Sigmoid colon (tissue), 7 donors: ENCODE results near the gene MYO1C. TPM values are rescaled to one million over a fixed set of nuclear protein-coding genes. Genes with fewer than 3 reads are reported as not detected.
"Not testable (repeated sequence)": the region's sequence is repeated elsewhere in the genome, so short reads cannot be mapped to it uniquely, and the experiment has no call there.

ENCODE experiments used
- DNase-seq: peaks from one replicate; pipeline ENCODE4 v3.0.0-alpha.2; 2019
- H3K27ac ChIP-seq, 4 donors: fragments of 200-600 bp; sonication (generic); one replicate each; pipeline ENCODE4 v1.5.1; 2016 to 2019; ENCODE audit warnings: mild to moderate bottlenecking in 1 of 4
- H3K27me3 ChIP-seq, 3 donors: fragments of 200-600 bp; sonication (generic); one replicate each; pipeline ENCODE4 v1.5.1; 2019; ENCODE audit warnings: mild to moderate bottlenecking in 1 of 3
- H3K36me3 ChIP-seq, 4 donors: fragments of 200-600 bp; sonication (generic); one replicate each; pipeline ENCODE4 v1.5.1; 2016 to 2019
- H3K4me1 ChIP-seq, 4 donors: fragments of 200-600 bp; sonication (generic); one replicate each; pipeline ENCODE4 v1.5.1; 2017 to 2019
- H3K4me3 ChIP-seq, 4 donors: fragments of 200-600 bp; sonication (generic); one replicate each; pipeline ENCODE4 v1.5.1; 2017 to 2019; ENCODE audit warnings: mild to moderate bottlenecking in 2 of 4, moderate library complexity in 1 of 4
- H3K9me3 ChIP-seq, 4 donors: fragments of 200-600 bp in 3 of 4; sonication (generic) in 3 of 4; one replicate each; pipeline versions ENCODE4 v1.5.1 to v1.6.1; 2013 to 2019
- CTCF ChIP-seq, 4 experiments: fragments of 450-650 bp in 3 of 4; fragments of 200-600 bp in 1 of 4; IDR thresholded peaks; one replicate each; pipeline ENCODE4 v1.5.1; 2016 to 2019; ENCODE audit warnings: antibody characterized with exemption in 4 of 4, mild to moderate bottlenecking in 3 of 4, moderate library complexity in 2 of 4
- EP300 ChIP-seq, 4 donors: sonication (generic); formaldehyde crosslinking; IDR thresholded peaks; one replicate each; pipeline ENCODE4 v1.6.1; 2017; ENCODE audit warnings: antibody characterized with exemption in 4 of 4
- POLR2A ChIP-seq, 2 donors: fragments of 450-650 bp; IDR thresholded peaks; one replicate each; pipeline ENCODE4 v1.6.1; 2016; ENCODE audit warnings: antibody characterized with exemption in 2 of 2, mild to moderate bottlenecking in 2 of 2, moderate library complexity in 2 of 2
- POLR2AphosphoS5 ChIP-seq, 4 donors: sonication (generic); formaldehyde crosslinking; IDR thresholded peaks; one replicate each; pipeline ENCODE4 v1.6.1; 2017; ENCODE audit warnings: antibody characterized with exemption in 4 of 4
- WGBS, 2 donors: extraction: QIAGEN DNeasy Blood & Tissue Kit; methylation state at CpG; one replicate each; pipeline ENCODE4 v1.1.7; 2013; 5-methylcytosine and 5-hydroxymethylcytosine counted together
- intact Hi-C: fragments of 100-400 bp; cut with DNase I; formaldehyde crosslinking; loops from one replicate; pipeline ENCODE4 v1.15.1; 2023
- polyA plus RNA-seq, 3 donors: library from polyadenylated mRNA; stranded (reverse); fragments of 200-250 nt; gene quantifications; one replicate each; pipeline ENCODE4 v1.2.3, GENCODE V29; 2013
- total RNA-seq, 4 donors: library from RNA; depleted of rRNA; stranded (reverse); fragments of >200 nt; gene quantifications; one replicate each; pipeline ENCODE4 v1.1.0, GENCODE V29; 2016
- donor health status: healthy with polysubstance abuse.
- donor health status: Bipolar disorder and iron deficiency.
- donor health status: healthy.

MYO1C gene
- total and polyA plus RNA-seq, 7 donors = 72.7 to 179 (median 116) TPM

DNA sequence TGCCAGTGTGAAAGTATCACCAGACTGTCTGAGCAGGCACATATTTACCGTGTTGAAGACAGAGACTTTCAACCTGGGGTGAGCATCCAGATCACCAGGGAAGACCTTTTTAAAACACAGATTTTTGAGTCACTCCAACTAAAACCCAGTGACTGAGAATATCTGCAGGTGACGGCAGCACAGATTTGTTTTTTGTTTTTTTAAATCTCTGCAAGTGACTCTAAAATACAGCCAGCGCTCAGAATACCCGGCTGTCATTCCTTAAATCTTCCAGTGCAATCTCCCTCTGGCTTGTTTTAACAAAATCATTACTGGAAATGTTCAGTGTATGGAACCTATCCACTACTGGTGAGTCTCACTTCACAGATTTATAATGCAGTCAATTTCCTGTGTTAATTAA lies 43.3 kb upstream of the MYO1C start:
- no peak overlapping the region for H3K4me3 ChIP-seq
- no peaks in the 10 kb centered on the region for H3K9me3 ChIP-seq
- H3K36me3 ChIP-seq = peaks cover 25 to 96% (median 57%) of the 10 kb centered on the region in 4 donors
- TF ChIP-seq CTCF (IDR thresholded peaks at IDR 0.05) (no peak), POLR2A (IDR thresholded peaks at IDR 0.05) (no peak), POLR2AphosphoS5 (IDR thresholded peaks at IDR 0.05) (no peak), EP300 (IDR thresholded peaks at IDR 0.05) (no peak)
- WGBS, 2 donors = 89 to 90% methylated on average over 4 of the region's 4 CpGs
- H3K27ac ChIP-seq = peak overlapping the region in 3 of 4 donors; percentile 22 to 55 (median 40)
- DNase-seq = no peak
- H3K27me3 ChIP-seq = no peaks in the 10 kb centered on the region
- intact Hi-C loops = no loop called here
- peaks cover 0 to 11% (median 0%) of the 10 kb centered on the region in 4 donors for H3K4me1 ChIP-seq

GRCh38 chr17:1533661-1534325 lies 41.3 kb upstream of the MYO1C start:
- TF ChIP-seq CTCF (IDR thresholded peaks at IDR 0.05) = no peak
- no peak for TF ChIP-seq EP300 (IDR thresholded peaks at IDR 0.05)
- TF ChIP-seq POLR2A (IDR thresholded peaks at IDR 0.05) = no peak
- TF ChIP-seq POLR2AphosphoS5 (IDR thresholded peaks at IDR 0.05) = no peak
- H3K4me1 ChIP-seq = peaks cover 0 to 11% (median 0%) of the 10 kb centered on the region in 4 donors
- WGBS, 2 donors = 86 to 90% methylated on average over 24 of the region's 24 CpGs
- peaks cover 17 to 95% (median 48%) of the 10 kb centered on the region in 4 donors for H3K36me3 ChIP-seq
- H3K27me3 ChIP-seq = no peaks in the 10 kb centered on the region
- DNase-seq = no peak
- H3K4me3 ChIP-seq = no peak overlapping the region
- H3K9me3 ChIP-seq = no peaks in the 10 kb centered on the region
- H3K27ac ChIP-seq = no peak overlapping the region
- intact Hi-C loops = no loop called here

- H3K4me3 ChIP-seq = no peak overlapping the region
- TF ChIP-seq CTCF (IDR thresholded peaks at IDR 0.05) (peak in 1 of 4 experiments; percentile 11), POLR2AphosphoS5 (IDR thresholded peaks at IDR 0.05) (no peak)
- 83 to 87% methylated on average over 10 of the region's 10 CpGs for WGBS, 2 donors
- H3K27me3 ChIP-seq = no peaks in the 10 kb centered on the region
- intact Hi-C loops = no loop called here
- no peak overlapping the region for H3K27ac ChIP-seq
- H3K9me3 ChIP-seq = no peaks in the 10 kb centered on the region
- H3K4me1 ChIP-seq = peaks cover 0 to 11% (median 0%) of the 10 kb centered on the region in 4 donors
- DNase-seq = no peak
- peaks cover 14 to 94% (median 45%) of the 10 kb centered on the region in 4 donors for H3K36me3 ChIP-seq
Measured at GRCh38 chr17:1532836-1533602, 40.5 kb upstream of the MYO1C start.

GRCh38 chr17:1529863-1530262 lies 37.4 kb upstream of the MYO1C start:
- Histone ChIP-seq H3K9me3 (no peaks in the 10 kb centered on the region), H3K27ac (no peak overlapping the region), H3K4me1 (no peaks in the 10 kb centered on the region), H3K36me3 (peaks cover 4 to 94% (median 35%) of the 10 kb centered on the region in 4 donors), H3K4me3 (no peak overlapping the region), H3K27me3 (no peaks in the 10 kb centered on the region)
- no peak for DNase-seq
- intact Hi-C loops = no loop called here
- TF ChIP-seq POLR2AphosphoS5 (IDR thresholded peaks at IDR 0.05) = no peak
- TF ChIP-seq CTCF (IDR thresholded peaks at IDR 0.05) = no peak
- no peak for TF ChIP-seq EP300 (IDR thresholded peaks at IDR 0.05)
- no peak for TF ChIP-seq POLR2A (IDR thresholded peaks at IDR 0.05)
- 43 to 57% methylated on average over 2 of the region's 2 CpGs for WGBS, 2 donors

DNA sequence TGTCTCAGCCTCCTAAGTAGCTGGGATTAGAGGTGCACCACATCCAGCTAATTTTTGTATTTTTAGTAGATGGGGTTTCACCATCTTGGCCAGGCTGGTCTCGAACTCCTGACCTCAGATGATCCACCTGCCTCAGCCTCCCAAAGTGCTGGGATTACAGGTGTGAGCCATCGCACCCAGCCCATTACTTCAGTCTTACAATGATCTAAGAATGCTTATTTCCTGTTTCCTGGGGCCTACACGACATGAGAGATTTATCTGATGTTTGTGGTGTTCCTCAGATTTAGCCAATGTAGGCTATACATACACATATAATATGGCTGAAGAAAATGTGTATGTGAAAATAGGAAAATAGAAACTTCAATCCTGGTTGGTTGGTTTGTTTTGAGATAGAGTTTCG lies 34.4 kb upstream of the MYO1C start:
- H3K27ac ChIP-seq, DNase-seq, H3K4me3 ChIP-seq, H3K9me3 ChIP-seq, intact Hi-C loops, H3K27me3 ChIP-seq, H3K4me1 ChIP-seq: not testable (repeated sequence)
- 75 to 78% methylated on average over 4 of the region's 4 CpGs for WGBS, 2 donors
- H3K36me3 ChIP-seq = peaks cover 0 to 69% (median 11%) of the 10 kb centered on the region in 4 donors
